Stimulated activated CD4-positive, alpha-beta T cell treated with anti-CD3 and anti-CD28 coated beads, Interleukin-1b, Interleukin-23, amount 100 ng/mL, for 48 hours (primary cell): ENCODE data around the gene TSPAN13.

Experiments
- DNase-seq: peaks from one replicate; pipeline ENCODE4 v3.0.0-alpha.2; 2020

Gene TSPAN13

GRCh38 chr7:16778476-16778875 is 24.9 kb downstream of the TSPAN13 start:
- DNase-seq: no peak

- no peak for DNase-seq
These were observed 25.5 kb downstream of the TSPAN13 start for GRCh38 chr7:16779051-16779450.

GRCh38 chr7:16780596-16780995 is 27.0 kb downstream of the TSPAN13 start:
- DNase-seq: no peak

- DNase-seq: no peak
These were observed 31.8 kb downstream of the TSPAN13 start for GRCh38 chr7:16785321-16785720.

- no peak for DNase-seq
These were observed 32.3 kb downstream of the TSPAN13 start for GRCh38 chr7:16785846-16786245.

GRCh38 chr7:16786257-16786656 is 32.7 kb downstream of the TSPAN13 start:
- DNase-seq: no peak

GRCh38 chr7:16787127-16787526 is 33.6 kb downstream of the TSPAN13 start:
- no peak for DNase-seq

GRCh38 chr7:16791071-16791470 is 37.5 kb downstream of the TSPAN13 start:
- DNase-seq: no peak

GRCh38 chr7:16791905-16792698 is 38.5 kb downstream of the TSPAN13 start:
- no peak for DNase-seq

GRCh38 chr7:16794986-16795385 is 41.4 kb downstream of the TSPAN13 start:
- no peak for DNase-seq

- DNase-seq: no peak
These were observed 42.1 kb downstream of the TSPAN13 start for GRCh38 chr7:16795624-16796023.

GRCh38 chr7:16801111-16801542 is 47.6 kb downstream of the TSPAN13 start:
- DNase-seq: no peak

- no peak for DNase-seq
These were observed 48.0 kb downstream of the TSPAN13 start for GRCh38 chr7:16801579-16801978.

- DNase-seq: no peak
These were observed 49.6 kb downstream of the TSPAN13 start for GRCh38 chr7:16803125-16803524.

- no peak for DNase-seq
These were observed 50.5 kb downstream of the TSPAN13 start for GRCh38 chr7:16803881-16804673.

GRCh38 chr7:16804674-16805439 is 51.3 kb downstream of the TSPAN13 start, which contains the start of gene AGR2:
TSS of gene AGR2 (minus strand) at chr7:16804999. CDS start at chr7:16801796, 3,203 bp downstream.
- no peak for DNase-seq

- DNase-seq: no peak
These were observed 51.9 kb downstream of the TSPAN13 start for GRCh38 chr7:16805441-16805840.

GRCh38 chr7:16810112-16810511 is 56.6 kb downstream of the TSPAN13 start:
- DNase-seq: no peak

- no peak for DNase-seq
These were observed 57.0 kb downstream of the TSPAN13 start for GRCh38 chr7:16810573-16810972.

- no peak for DNase-seq
These were observed 58.0 kb downstream of the TSPAN13 start for GRCh38 chr7:16811551-16811950.

GRCh38 chr7:16812542-16813231 is 59.1 kb downstream of the TSPAN13 start:
- DNase-seq: no peak

GRCh38 chr7:16813232-16813616 is 59.7 kb downstream of the TSPAN13 start:
- no peak for DNase-seq

- no peak for DNase-seq
These were observed 61.4 kb downstream of the TSPAN13 start for GRCh38 chr7:16815001-16815400.
